ENCODE data around the gene SFRP2.

SFRP2 gene

DNA sequence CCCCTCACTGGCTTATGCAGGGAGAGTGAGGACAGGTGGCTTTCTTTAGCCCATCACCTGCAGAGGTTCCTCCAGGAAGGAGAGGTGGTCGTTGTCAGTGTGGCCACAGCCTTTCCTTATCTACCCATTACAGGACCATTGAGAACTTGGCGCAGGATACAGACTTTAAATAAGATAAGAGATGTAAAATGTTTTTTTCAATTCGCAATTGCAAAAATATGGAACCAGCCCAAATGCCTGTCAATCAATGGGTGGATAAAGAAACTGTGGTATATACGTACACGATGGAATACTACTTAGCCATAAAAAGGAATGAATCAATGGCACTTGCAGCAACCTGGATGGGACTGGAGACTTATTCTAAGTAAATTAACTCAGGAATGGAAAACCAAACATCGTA, 22.1 kb downstream of the SFRP2 start:
- no peak for DNase-seq

DNA sequence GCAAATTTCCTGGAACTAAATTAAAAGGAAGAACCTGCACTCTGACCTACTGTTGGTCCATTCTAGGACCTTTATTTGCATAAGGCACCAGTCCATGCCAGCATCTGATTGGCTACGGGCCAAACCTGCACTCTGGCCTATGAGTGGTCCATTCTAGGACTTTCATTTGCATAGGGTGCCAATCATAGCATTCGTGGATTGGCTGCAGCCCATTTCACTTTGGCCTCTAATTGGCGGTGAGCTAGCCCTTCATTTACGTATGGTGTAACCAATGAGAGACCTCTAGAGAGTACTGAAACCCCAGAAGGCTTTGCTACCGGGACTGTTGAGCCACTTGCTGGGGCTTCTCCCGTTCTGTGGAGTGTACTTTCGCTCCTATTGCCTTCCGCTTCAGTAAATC, 23.0 kb downstream of the SFRP2 start:
- no peak for DNase-seq

DNA sequence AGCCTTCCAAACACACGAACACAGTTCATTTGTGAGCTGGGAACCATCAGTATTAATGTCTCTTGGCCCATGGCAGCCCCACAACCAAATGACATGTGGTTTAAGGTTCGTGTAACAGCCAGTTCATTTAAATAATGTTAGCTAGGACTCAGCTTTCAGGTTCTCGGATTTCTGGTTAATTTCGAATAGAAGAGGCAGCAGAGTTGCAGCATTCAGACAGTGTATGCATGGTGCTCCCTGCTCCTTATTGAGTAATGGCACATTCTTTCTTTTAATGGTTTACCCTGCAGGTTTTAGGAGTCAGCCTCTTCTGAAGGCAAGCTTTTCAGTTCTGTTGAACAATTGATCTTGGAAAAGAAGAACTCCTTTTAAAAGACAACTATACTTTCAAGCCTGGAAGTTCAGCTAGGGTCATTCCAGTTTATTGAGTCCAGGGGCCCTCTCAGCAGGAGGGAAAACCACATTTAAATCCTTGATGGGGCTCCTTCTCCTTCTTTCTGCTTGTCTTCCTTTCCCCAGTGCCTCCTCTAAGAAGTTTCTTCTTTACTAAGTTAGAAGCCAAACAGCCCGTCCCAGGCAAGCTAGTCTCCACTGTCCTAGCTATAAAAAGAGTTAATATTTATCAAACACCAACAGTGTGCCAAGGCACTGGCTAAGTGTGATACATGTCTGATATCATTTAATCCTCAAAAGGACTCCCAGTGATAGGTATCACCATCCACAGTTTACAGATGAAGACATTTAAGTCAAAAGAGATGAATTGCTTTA, 24.1 kb downstream of the SFRP2 start:
- DNase-seq: no peak

DNA sequence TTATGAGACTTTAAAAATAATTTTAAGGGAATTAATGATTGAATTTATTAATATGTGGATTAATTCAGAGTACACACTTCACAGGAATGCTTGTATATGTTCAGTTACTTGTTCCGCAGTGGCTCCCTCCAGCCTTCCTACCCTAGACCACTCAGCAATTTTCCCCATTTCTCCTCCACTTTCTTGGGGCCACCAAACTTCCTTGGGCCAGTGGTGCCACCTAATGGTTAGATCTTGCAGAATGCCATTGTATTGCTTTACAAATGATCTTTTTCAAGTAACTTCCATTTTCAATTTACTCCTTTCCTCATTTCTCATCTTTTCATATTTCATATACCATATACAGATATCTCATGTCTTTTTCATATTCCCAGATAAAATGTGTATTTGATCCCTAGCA, 25.5 kb downstream of the SFRP2 start:
- no peak for DNase-seq

DNA sequence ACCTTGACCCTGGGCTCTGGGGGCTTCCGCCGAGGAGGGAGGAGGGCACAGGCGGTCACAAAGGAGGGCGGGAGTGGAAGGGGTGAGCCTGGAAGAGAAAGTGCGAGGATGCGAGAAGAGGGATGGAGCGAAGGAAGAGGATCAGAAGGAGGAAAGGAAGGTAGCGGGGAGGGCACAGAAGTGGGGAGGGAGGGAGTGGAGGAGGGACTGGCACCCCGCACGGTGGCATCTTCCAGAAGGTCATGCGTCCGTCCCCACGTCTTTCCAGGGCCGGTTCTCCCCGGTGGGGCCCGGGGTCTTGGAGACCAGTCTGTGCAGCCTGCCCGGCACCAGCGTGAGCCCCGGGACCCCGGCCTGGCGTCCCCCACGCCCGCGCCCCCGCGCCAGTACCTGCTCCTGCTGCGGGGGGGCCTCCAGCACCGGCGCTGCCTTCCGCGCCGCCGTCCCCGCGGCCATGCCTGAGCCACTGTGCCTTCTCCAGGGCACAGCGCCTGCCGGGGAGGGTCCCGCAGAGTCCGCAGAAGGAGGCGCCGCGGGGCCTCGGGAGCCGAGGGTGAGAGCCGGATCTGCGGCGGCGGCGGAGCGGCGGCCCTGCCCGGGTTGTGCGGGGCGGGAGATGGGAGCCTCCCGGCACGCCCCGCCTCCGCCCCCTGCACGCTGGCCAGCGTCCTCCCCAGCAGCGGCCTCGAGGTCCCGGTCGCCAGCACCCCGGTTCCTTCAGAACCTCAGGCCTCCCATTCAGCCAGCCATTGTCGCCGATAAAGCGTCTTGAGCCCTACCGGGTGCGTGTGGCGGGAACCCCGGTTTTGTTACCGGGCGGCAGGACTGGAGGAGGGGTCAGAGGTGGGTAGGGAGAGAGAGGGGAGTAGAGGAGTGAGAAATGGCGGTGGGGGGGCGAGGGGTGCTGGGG, 29.2 kb downstream of the SFRP2 start, which contains the start of gene RNF175:
Gene RNF175 (minus strand): TSS at position 618 of the 910 bp plus-strand sequence. CDS start 162 bp downstream, at position 456.
- DNase-seq: no peak

DNA sequence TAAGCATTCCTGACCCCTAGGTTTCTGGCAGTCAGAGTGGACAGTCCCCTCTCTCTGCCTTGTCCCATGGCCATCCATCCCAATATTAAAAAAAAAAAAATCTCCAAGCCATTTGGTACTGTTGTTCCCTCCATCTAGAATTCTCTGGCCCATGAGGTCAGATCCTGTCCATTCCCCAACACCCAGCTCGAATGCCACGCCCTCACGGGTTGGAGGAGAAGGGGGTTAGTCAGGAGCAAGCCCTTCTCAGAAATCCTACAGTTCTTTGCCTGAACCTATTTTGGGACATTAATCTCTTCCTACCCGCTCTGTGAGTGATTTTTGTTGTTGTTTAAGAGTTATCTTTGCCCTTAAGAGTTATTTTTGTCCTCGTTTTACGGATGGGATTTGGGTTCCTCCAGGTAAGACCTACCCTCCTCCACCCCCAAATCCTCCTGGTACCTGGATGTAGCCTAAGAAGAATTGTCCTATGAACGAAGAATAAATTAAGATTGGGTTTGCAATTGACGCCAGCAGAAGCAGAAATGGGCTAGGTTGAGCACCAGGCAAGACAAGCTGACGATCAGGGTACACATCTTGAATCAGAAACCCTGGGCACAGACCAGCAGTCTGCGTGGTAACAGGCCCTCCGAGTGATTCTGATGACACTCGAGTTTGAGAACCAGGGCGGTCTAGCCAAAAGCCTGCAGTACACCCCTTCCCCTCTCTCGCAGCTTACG, 30.0 kb downstream of the SFRP2 start:
- DNase-seq: no peak

DNA sequence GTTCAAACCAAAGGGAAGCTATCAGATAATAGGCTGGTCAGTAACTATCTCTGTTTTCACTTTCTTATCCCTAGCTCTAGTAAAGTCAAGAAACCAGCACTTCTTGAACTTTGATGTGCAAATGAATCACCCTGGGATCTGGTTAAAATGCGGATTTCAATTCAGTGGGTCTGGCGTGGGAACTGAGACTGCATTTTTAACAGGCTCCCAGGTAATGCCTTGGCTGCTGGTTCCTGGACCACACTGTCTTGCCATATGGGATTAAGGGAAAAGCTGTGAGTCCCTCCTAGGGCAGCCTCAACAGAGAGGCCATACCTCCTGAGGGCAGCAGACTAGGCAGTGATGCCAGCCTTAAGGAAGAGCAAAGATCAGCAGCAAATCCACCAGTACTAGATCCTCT, 30.7 kb downstream of the SFRP2 start:
- DNase-seq: no peak

DNA sequence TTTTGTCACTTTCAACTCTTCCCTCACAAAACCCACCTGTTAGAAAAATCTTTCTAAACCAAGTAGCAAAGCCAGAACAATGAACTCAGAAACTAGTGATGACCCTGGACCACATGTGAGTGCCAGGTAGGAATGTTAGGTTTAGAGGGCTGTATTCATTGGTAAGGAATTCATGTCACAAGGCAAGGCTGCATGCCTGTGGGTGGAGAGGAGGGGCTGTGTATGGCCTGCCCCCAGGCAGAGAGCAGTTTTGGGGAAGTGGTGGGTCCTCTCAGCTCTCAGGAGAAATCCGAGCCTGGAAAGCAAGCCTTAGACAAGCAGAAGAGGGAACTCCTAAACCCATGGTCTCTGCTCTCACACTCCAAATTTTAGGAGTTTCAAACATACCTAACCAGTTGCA, 31.5 kb downstream of the SFRP2 start:
- DNase-seq: no peak

DNA sequence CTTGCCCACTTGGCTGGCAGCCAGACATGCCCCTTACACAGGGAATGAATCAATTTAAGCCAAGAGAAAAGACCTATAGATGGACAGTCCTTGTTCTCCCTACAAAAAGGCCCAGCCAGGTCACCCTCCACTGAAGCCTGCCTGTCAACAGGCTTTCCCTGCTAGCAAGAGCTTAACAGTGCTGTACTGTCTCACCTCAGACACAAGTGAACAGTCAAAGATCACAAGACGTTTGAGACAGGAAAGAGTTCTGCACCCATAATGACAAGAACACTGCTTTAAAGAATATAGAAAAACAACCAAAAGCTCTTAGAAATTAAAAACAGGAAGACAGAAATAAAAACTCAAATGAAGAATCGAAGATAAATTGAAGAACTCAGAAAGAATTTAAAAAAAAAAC, 33.7 kb downstream of the SFRP2 start:
- no peak for DNase-seq

DNA sequence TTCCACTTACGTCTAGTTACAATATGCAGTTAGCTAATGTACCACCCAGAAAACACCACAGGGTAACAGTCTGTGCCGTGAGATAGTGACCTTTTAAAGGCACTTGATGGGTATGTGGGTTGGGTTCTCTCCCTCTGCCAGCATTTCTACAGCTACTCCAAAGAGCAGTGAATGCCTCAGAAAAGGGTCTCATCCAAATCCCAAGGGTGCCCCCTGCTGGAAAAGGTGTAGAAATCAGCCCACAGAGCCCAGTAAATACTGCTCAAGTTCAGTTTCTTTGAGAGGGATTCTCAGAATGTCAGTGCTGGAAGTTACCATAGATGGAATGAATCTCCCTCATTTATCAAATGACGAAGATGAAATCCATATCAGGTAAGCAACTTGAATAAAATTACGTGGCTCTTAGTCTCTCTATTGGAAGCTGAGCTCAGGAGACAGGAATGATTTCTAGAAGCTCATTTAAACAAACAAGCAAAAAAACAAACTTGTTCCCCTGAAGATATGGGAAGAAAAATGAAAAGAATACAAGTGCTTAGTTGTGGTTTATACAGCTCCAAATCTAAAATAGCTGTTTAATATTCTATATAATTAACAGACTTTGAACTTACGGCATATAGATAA, 38.6 kb downstream of the SFRP2 start:
- DNase-seq: peak; percentile 33

DNA sequence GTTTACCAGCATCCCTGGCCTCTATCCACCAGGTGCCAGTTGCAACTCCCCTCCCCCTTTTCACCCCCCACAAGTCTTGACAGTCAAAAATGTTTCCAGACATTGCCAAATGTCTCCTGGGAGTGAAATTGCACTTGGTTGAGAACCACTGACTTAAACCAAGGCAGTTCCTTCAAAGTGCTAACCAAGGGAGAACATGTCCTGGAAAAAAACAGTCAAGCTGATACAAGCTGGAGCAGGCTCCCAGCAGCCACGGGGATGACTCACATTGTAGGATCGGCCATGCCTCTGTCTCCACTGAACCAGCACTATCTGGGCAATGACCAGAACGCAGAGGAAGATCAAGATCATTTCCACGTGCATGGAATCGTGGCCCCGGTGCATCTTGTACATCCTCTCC, 40.5 kb downstream of the SFRP2 start:
- DNase-seq: no peak

DNA sequence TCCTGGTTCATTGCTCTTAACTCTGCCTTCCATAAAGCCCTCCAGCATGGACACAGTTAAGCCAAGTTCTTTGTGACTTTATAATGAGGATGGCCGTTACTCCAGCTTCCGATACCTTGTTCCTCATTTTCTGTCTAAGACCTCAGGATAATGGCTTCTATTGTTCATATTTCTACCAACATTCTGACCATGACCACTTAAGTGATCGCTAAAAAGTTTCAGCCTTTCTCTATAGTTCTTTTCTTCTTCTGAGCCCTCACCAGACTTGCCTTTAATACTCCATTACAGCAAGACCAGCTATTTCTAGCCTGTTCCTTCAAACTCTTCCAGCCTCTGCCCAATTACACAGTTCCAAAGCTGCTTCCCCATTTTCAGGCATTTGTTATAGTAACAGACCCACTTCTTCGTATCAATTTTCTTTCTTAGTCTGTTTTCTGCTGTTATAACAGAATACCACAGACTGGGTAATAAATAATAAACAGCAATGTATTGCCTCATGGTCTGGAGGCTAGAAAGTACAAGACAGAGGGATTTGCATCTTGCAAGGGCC, 41.4 kb downstream of the SFRP2 start:
- DNase-seq: no peak

DNA sequence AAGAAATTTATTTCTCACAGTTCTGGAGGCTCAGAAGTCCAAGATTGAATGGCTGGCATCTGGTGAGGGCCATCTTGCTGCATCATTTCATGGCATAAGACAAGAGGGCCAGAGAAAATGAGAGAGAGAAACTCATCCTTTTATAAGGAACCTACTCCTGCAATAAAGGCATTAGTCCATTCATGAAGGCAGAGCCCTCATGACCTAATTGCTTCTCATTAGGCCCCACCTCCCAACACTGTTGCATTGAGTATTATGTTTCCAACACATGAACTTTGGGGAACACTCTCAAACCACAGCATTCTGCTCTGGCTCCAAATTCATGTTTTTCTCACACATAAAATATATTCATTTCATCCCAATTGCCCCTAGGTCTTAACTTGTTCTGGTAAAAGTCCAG, 43.2 kb downstream of the SFRP2 start:
- DNase-seq: no peak

DNA sequence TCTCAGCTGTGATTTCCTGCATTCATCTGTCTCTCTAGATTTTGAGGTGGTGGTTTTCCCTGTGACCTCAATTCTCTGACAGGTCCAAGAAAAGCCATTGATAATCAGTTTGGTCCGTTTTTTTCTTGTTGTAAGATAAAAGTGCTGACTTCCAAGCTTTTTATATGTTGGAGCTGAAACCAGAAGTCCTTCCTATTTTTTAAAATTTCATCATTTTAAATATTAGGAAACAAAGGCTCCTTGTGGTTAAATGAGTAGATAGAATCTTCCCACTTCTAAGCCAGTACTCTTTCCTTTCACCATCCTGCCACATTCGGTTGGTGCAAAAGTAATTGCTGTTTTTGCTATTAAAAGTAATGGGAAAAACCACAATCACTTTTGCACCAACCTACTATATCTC, 47.3 kb downstream of the SFRP2 start:
- DNase-seq: no peak

DNA sequence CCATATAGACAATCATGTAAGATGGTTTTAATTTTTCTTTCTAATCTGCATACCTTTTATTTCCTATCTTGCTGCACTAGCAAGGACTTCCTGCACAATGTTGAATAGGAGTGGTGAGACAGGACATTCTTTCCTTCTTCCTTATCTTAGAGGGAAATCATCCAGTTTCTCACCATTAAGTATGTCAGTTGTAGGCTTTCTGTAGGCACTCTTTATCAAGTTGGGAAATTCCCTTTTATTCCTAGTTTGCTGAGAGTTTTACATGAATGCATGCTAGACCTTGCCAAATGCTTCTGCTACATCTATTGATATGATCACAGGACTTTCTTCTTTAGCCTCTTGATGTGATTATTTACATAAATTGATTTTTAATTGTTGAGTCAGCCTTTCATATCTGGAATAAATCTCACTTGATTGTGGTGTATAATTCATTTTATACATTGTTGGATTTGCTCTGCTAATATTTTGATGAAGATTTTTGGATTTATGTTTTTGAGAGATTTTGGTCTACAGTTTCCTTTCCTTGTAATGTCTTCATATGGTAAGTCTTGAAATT, 52.9 kb downstream of the SFRP2 start:
- no peak for DNase-seq

DNA sequence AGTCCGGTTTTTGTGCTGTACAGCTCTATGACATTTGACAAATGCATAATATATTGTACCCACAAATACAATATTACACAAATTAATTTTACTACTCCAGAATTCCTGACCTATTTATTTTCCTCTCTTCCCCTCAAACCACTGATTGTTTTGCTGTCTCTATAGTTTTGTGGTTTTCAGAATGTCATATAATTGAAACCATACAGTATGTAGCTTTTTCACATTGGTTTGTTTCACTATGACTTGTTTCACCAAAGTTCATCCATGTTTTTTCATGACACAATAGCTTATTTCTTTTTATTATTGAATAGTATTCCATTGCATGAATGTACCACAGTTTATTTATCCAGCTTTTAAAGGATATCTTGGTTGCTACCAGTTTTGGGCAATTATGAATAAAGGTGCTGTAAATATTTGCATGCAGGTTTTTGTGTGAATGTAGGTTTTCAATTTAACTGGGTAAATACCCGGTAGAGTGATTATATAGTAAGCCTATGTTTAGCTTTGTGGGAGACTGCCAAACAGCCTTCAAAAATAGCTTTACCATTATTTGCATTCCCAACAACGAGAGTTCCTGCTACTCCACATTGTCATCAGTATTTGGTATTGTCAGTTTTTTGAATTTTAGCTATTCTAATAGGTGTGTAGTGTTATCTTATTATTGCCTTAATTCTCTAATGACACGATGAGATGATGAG, 55.0 kb downstream of the SFRP2 start:
- DNase-seq: no peak

DNA sequence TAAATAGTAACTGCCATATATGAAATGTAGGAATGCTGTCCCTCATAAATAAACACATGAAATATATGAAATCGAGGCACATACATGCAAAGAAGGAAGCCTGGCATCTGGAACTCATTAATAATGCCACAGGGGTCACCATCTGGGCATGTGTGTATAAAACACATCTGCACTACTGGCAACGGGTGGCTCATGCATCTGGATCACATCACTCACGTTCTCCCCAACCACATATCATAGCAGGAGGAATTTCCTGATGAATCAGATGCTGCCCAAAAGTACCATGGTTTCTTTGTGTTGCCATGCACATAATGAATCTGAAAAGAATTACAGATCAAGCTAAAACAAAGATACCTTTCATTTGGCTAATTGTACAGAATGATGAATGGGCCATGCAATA, 57.6 kb downstream of the SFRP2 start:
- no peak for DNase-seq

All from NCI-H774 (cell line).